Measurements from ENCODE around the gene CELSR1. TPM values are rescaled to one million over a fixed set of nuclear protein-coding genes. Genes with fewer than 3 reads are reported as not detected.

CELSR1 gene
- total and polyA plus RNA-seq, 2 donors (not counting 1 experiment from before 2014, with no cell fraction given) = 30.2 to 34.8 TPM

- H3K9me3 Mint-ChIP-seq (ENCODE audit: insufficient read depth) = no peaks in the 10 kb centered on the region
- intact Hi-C loops (cut with micrococcal nuclease) = no loop called here
- DNase-seq (no peak), ATAC-seq (ENCODE audit: low read depth) (no peak)
- no peak overlapping the region for H3K4me3 Mint-ChIP-seq
- H3K4me1 ChIP-seq (ENCODE audit: control insufficient read depth in 2 of 2, insufficient read depth in 2 of 2, low read length in 2 of 2) = no peaks in the 10 kb centered on the region
- H4K20me1 ChIP-seq (ENCODE audit: control insufficient read depth, insufficient read depth, low read length, poor library complexity, severe bottlenecking) = no peaks in the 10 kb centered on the region
- ChIA-PET POLR2A (no interaction called here), CTCF (interaction anchor here (1.1 to 1.6 kb wide), 3 partner anchors 13 to 313 kb away, joined by 3 to 7 read pairs (median 3); no protein-coding TSS in a partner anchor)
- H3K27ac ChIP-seq (ENCODE audit: low read length in 2 of 2) = no peak overlapping the region
- no peaks in the 10 kb centered on the region for H3K27me3 ChIP-seq (replicated peaks in 1 of 4; ENCODE audit: control extremely low read depth in 1 of 4, control insufficient read depth in 3 of 4, insufficient read depth in 4 of 4, low read length in 3 of 4)
- no peak overlapping the region for H3K4me2 ChIP-seq (replicated peaks; ENCODE audit: low read depth, low read length, poor library complexity, severe bottlenecking)
- no peak for TF ChIP-seq EZH2 (IDR thresholded peaks at IDR 0.05; ENCODE audit: borderline replicate concordance, insufficient read depth, low read depth, low read length, poor library complexity, severe bottlenecking)
- TF ChIP-seq, protein P1, sequence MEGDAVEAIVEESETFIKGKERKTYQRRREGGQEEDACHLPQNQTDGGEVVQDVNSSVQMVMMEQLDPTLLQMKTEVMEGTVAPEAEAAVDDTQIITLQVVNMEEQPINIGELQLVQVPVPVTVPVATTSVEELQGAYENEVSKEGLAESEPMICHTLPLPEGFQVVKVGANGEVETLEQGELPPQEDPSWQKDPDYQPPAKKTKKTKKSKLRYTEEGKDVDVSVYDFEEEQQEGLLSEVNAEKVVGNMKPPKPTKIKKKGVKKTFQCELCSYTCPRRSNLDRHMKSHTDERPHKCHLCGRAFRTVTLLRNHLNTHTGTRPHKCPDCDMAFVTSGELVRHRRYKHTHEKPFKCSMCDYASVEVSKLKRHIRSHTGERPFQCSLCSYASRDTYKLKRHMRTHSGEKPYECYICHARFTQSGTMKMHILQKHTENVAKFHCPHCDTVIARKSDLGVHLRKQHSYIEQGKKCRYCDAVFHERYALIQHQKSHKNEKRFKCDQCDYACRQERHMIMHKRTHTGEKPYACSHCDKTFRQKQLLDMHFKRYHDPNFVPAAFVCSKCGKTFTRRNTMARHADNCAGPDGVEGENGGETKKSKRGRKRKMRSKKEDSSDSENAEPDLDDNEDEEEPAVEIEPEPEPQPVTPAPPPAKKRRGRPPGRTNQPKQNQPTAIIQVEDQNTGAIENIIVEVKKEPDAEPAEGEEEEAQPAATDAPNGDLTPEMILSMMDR (IDR thresholded peaks at IDR 0.05) = no peak
- 99% methylated on average over 10 of the region's 10 CpGs for WGBS (ENCODE audit: insufficient coverage)
- H2AFZ ChIP-seq (ENCODE audit: insufficient read depth, low read depth, low read length, poor library complexity, severe bottlenecking) = no peak overlapping the region
- H3K9ac ChIP-seq (ENCODE audit: low read length) = no peak overlapping the region
- H3K27me3 Mint-ChIP-seq = no peaks in the 10 kb centered on the region
- H3K27ac Mint-ChIP-seq = no peak overlapping the region
- H3K4me1 Mint-ChIP-seq = no peaks in the 10 kb centered on the region
- no peak overlapping the region for H3K4me3 ChIP-seq (ENCODE audit: control extremely low read depth in 1 of 5, extremely low read depth in 1 of 5, insufficient read depth in 1 of 5, low read depth in 2 of 5, low read length in 4 of 5)
- H3K9me3 ChIP-seq (ENCODE audit: control extremely low read depth in 1 of 3, control insufficient read depth in 2 of 3, insufficient read depth in 1 of 3, low read length in 2 of 3) = no peaks in the 10 kb centered on the region
- no peaks in the 10 kb centered on the region for H3K36me3 ChIP-seq (replicated peaks in 1 of 2; ENCODE audit: control extremely low read depth in 1 of 2, control insufficient read depth in 1 of 2, extremely low read depth in 1 of 2, insufficient read depth in 2 of 2, low read length in 1 of 2)
- no peaks in the 10 kb centered on the region for H3K79me2 ChIP-seq (ENCODE audit: control insufficient read depth, insufficient read depth, low read length)
These were observed 218.1 kb downstream of the CELSR1 start for GRCh38 chr22:46319319-46319718.

DNA sequence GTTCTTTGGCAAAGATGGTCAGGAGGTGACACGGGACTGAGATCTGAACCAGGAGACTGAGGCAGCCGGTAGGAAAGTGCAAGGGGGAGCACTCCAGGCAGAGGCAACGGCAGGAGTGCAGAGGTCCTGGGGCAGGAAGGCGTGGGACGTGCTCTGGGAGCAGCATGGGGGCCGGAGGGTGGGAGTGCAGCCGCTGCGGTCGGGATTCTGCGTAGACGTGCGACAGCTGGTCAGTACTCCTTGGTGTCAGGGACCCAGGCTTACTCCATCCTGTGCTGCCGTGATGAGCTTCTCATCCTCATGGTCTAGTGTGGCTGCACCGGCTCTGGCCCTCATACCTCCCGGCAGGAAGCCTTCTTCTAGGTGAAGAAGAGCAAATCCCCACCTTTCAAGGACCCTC is 218.8 kb downstream of the CELSR1 start:
- Mint-ChIP-seq H3K27me3 (no peaks in the 10 kb centered on the region), H3K27ac (no peak overlapping the region), H3K4me1 (no peaks in the 10 kb centered on the region), H3K9me3 (ENCODE audit: insufficient read depth) (no peaks in the 10 kb centered on the region), H3K4me3 (no peak overlapping the region)
- no peak overlapping the region for H3K27ac ChIP-seq (ENCODE audit: low read length in 2 of 2)
- TF ChIP-seq, protein P1 (IDR thresholded peaks at IDR 0.05) = no peak
- no peak for TF ChIP-seq EZH2 (IDR thresholded peaks at IDR 0.05; ENCODE audit: borderline replicate concordance, insufficient read depth, low read depth, low read length, poor library complexity, severe bottlenecking)
- no peak overlapping the region for H3K4me2 ChIP-seq (replicated peaks; ENCODE audit: low read depth, low read length, poor library complexity, severe bottlenecking)
- no peak overlapping the region for H2AFZ ChIP-seq (ENCODE audit: insufficient read depth, low read depth, low read length, poor library complexity, severe bottlenecking)
- no peaks in the 10 kb centered on the region for H3K27me3 ChIP-seq (replicated peaks in 1 of 4; ENCODE audit: control extremely low read depth in 1 of 4, control insufficient read depth in 3 of 4, insufficient read depth in 4 of 4, low read length in 3 of 4)
- H4K20me1 ChIP-seq (ENCODE audit: control insufficient read depth, insufficient read depth, low read length, poor library complexity, severe bottlenecking) = no peaks in the 10 kb centered on the region
- over 99% methylated on average over 15 of the region's 15 CpGs for WGBS (ENCODE audit: insufficient coverage)
- H3K79me2 ChIP-seq (ENCODE audit: control insufficient read depth, insufficient read depth, low read length) = no peaks in the 10 kb centered on the region
- H3K4me1 ChIP-seq (ENCODE audit: control insufficient read depth in 2 of 2, insufficient read depth in 2 of 2, low read length in 2 of 2) = no peaks in the 10 kb centered on the region
- H3K4me3 ChIP-seq (ENCODE audit: control extremely low read depth in 1 of 5, extremely low read depth in 1 of 5, insufficient read depth in 1 of 5, low read depth in 2 of 5, low read length in 4 of 5) = no peak overlapping the region
- no peak overlapping the region for H3K9ac ChIP-seq (ENCODE audit: low read length)
- ChIA-PET CTCF (interaction anchor here (1.1 to 12.8 kb wide), 5 partner anchors 12 to 322 kb away, joined by 3 to 228 read pairs (median 5); no protein-coding TSS in a partner anchor), POLR2A (no interaction called here)
- intact Hi-C loops (cut with micrococcal nuclease) = no loop called here
- no peaks in the 10 kb centered on the region for H3K36me3 ChIP-seq (replicated peaks in 1 of 2; ENCODE audit: control extremely low read depth in 1 of 2, control insufficient read depth in 1 of 2, extremely low read depth in 1 of 2, insufficient read depth in 2 of 2, low read length in 1 of 2)
- no peak for ATAC-seq (ENCODE audit: low read depth)
- no peak for DNase-seq
- no peaks in the 10 kb centered on the region for H3K9me3 ChIP-seq (ENCODE audit: control extremely low read depth in 1 of 3, control insufficient read depth in 2 of 3, insufficient read depth in 1 of 3, low read length in 2 of 3)
